Erythroblast (primary cell): ENCODE measurements around the gene SLC2A5.
"Not testable (repeated sequence)": the region's sequence is repeated elsewhere in the genome, so short reads cannot be mapped to it uniquely, and the experiment has no call there.

Experiments
- DNase-seq, 2 experiments: peaks; one replicate each; lab custom pipeline; 2025; lab: John Stamatoyannopoulos, UW
- GATA1 ChIP-seq: IDR thresholded peaks from 2 replicates; pipeline ENCODE4 v1.6.1; 2011; ENCODE audit warnings: low read depth, mild to moderate bottlenecking, control low read depth, low read length, moderate library complexity
- POLR2A ChIP-seq: IDR thresholded peaks from 2 replicates; pipeline ENCODE4 v1.6.1; 2011; ENCODE audit warnings: mild to moderate bottlenecking, low read length

The SLC2A5 gene

GRCh38 chr1:9100471-9101043 lies 31.1 kb upstream of the SLC2A5 start:
- no peak for DNase-seq
- no peak for TF ChIP-seq POLR2A
- no peak for TF ChIP-seq GATA1

- TF ChIP-seq GATA1 (no peak), POLR2A (no peak)
- no peak for DNase-seq
These were observed 30.1 kb upstream of the SLC2A5 start for GRCh38 chr1:9099555-9099954.

- TF ChIP-seq GATA1: no peak
- no peak for DNase-seq
These were observed 28.7 kb upstream of the SLC2A5 start for GRCh38 chr1:9097947-9098705.

- DNase-seq: no peak
- TF ChIP-seq GATA1 (no peak), POLR2A (no peak)
These were observed 26.4 kb upstream of the SLC2A5 start for GRCh38 chr1:9095818-9096217.

- not testable (repeated sequence) for DNase-seq
These were observed 24.7 kb upstream of the SLC2A5 start for GRCh38 chr1:9093996-9094595.

GRCh38 chr1:9093581-9093980 lies 24.1 kb upstream of the SLC2A5 start:
- no peak for DNase-seq
- TF ChIP-seq GATA1 (no peak), POLR2A (no peak)

GRCh38 chr1:9093091-9093490 lies 23.7 kb upstream of the SLC2A5 start:
- DNase-seq: no peak
- no peak for TF ChIP-seq POLR2A
- no peak for TF ChIP-seq GATA1

- no peak for DNase-seq
- no peak for TF ChIP-seq POLR2A
- no peak for TF ChIP-seq GATA1
These were observed 19.4 kb upstream of the SLC2A5 start for GRCh38 chr1:9088807-9089206.

- TF ChIP-seq GATA1 (no peak), POLR2A (no peak)
- no peak for DNase-seq
These were observed 18.1 kb upstream of the SLC2A5 start for GRCh38 chr1:9087411-9088125.

GRCh38 chr1:9086796-9087195 lies 17.4 kb upstream of the SLC2A5 start:
- TF ChIP-seq GATA1 (no peak), POLR2A (no peak)
- no peak for DNase-seq

- DNase-seq: no peak
- TF ChIP-seq POLR2A (no peak), GATA1 (no peak)
These were observed 16.6 kb upstream of the SLC2A5 start for GRCh38 chr1:9086045-9086444.

GRCh38 chr1:9085306-9085940 lies 16.0 kb upstream of the SLC2A5 start:
- TF ChIP-seq GATA1: no peak
- TF ChIP-seq POLR2A: no peak
- DNase-seq: no peak

- TF ChIP-seq POLR2A (no peak), GATA1 (no peak)
- DNase-seq: no peak
These were observed 15.5 kb upstream of the SLC2A5 start for GRCh38 chr1:9084906-9085305.

GRCh38 chr1:9081473-9081872 lies 12.0 kb upstream of the SLC2A5 start:
- TF ChIP-seq GATA1 (no peak), POLR2A (no peak)
- no peak for DNase-seq
